GM12865 (cell line): ENCODE measurements around the gene ZNHIT2.

Experiments
- DNase-seq: peaks from one replicate; pipeline ENCODE4 v3.0.0; 2010; ENCODE audit warnings: low read depth
- H3K4me3 ChIP-seq: 2 replicates; pipeline ENCODE4 v1.5.1; 2011; ENCODE audit warnings: mild to moderate bottlenecking, low read depth, low read length, control low read depth
- CTCF ChIP-seq: IDR thresholded peaks from 2 replicates; pipeline ENCODE4 v1.5.1; 2011; ENCODE audit warnings: low read length, control low read depth, low read depth, inconsistent platforms; ENCODE audit not compliant: insufficient read depth; ENCODE audit errors: missing control alignments

ZNHIT2 gene

GRCh38 chr11:65130631-65131416 is 13.3 kb upstream of the ZNHIT2 start:
- no peak for DNase-seq
- no peak for TF ChIP-seq CTCF
- H3K4me3 ChIP-seq, result no peak overlapping the region

GRCh38 chr11:65129649-65130441 is 12.3 kb upstream of the ZNHIT2 start:
- DNase-seq, result no peak
- no peak overlapping the region for H3K4me3 ChIP-seq
- no peak for TF ChIP-seq CTCF

DNA sequence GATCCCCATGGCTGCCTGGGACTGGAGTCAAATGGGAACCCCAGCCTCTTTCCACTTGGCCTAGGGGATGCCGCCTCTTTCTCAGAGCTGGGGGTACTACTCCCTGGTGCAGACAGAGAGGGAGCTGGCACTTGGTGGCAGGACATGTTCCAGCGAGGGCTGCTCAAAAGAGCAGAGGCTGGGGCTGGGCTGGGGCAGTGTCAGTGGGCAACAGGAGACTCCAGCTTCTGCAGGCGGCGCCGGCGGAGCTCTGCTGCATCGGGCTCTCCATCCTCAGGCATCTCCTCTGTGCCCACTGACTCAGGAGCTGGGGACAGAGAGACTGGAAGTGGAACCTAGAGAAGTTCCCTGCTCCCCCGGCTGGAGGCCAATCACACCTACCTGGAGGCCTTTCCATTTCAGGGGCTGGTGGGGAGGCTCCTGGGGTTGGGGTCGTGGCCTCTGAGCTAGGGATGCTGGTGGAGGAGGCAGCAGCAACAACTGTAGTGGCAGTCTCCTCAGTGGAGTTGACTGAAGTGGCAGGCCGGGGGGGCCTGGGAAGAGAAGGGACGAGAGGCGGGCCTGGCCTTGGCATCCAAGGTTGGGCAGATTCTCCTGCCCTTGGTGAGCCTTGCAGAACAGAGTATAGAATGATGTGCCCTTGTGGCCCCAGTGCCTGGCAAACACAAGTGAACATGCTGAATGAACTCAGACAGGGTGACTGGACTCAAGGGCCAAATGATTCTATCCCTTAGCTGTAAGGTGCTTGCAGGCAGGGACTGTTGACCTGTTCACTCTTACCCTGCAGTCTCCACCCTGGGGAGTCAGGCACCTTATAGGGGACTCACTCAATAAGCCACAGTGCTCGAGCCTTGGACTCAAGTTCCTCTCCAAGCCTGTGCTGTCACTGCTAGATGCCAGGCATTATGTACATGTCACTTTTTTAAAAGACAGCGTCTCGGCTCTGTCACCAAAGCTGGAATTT is 11.0 kb upstream of the ZNHIT2 start:
- TF ChIP-seq CTCF, result no peak
- H3K4me3 ChIP-seq, result no peak overlapping the region
- no peak for DNase-seq

DNA sequence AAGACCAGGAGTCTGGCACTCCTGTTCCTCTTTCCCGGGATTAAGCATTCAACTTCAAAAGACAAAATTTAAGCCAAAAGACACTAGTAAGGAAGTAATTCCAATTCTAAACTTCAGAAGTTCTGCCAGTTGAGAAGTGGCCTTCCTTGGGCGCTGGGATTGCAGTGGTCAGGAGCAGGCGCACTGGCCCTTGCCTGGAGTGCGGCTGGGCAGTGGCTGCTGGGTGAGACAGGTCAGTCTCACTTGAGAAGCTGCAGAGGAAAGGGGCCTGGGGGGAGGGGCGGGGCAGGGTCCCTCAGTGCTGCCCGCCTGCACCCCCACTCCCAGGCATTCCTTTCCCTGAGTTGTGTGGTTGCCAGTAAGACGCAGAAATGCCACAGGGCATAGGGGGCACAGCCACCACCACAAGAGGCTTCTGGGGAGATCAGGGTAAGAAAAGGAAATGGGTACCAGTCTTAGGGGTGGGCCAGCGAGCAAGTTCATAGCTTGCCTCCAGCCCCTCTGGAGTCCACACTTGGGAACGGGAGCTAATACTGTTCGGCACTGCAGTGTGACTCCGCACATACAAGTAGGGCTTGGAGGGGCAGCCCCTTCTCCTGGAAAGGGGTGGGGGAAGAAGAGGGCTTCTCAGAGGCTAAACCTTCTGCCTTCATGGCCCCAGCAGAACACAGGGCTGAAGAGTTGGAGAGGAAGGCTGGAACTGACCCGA is 10.1 kb upstream of the ZNHIT2 start:
- H3K4me3 ChIP-seq, result no peak overlapping the region
- TF ChIP-seq CTCF, result no peak
- no peak for DNase-seq

DNA sequence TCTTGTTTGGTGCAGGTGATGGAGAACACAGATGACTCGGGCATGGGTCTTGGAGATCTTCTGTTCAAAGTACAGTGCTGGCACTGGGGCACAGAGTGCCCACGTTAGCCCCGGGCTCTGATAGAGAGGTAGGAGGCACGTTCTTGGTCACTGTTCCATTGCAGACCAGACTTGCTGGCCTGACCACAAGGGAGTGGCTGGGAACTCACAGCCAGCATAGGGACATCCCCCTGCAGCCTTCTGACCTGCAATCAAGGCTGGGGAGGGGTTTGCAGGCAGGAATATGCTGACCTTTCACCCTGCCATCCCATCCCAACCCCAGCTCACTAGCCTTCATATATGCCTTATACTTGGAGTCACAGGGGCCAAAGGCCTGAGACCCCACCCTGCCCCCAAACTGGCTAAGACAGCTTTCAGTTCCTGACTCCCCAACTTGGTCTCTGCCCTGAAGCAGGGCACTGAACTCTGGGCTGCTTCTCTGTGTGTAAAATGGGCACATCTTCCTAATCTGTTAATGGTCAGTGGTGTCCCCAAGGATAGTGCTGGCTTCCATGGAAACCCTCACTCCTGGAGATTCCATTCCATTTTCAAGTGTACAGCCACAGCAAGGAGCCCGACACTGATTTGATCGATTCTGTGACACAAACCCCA is 9.2 kb upstream of the ZNHIT2 start:
- no peak for TF ChIP-seq CTCF
- no peak for DNase-seq

More for the DNA sequence above, 9.2 kb upstream of the ZNHIT2 start:
- H3K4me3 ChIP-seq, result no peak overlapping the region
